Astrocyte of the cerebellum (primary cell): ENCODE data around the gene ITGAE.

Experiments
- DNase-seq: peaks from one replicate; pipeline ENCODE4 v3.0.0-alpha.2; 2011; ENCODE audit warnings: low read depth
- H3K4me3 ChIP-seq: 2 replicates; pipeline ENCODE4 v1.5.1; 2011; ENCODE audit warnings: mild to moderate bottlenecking, low read depth, low read length, moderate library complexity
- CTCF ChIP-seq: IDR thresholded peaks from 2 replicates; pipeline ENCODE4 v1.5.1; 2012; ENCODE audit warnings: low read length, low read depth, moderate library complexity, mild to moderate bottlenecking; ENCODE audit errors: missing control alignments
- in situ Hi-C: cut with HindIII; loops from 2 replicates; pipeline ENCODE4 v1.10.0; 2017; ENCODE audit warnings: low sequenced_read_pairs

ITGAE gene

GRCh38 chr17:3762922-3763776, 37.8 kb downstream of the ITGAE start:
- TF ChIP-seq CTCF, result no peak
- DNase-seq, result no peak
- in situ Hi-C loops, result no loop called here
- H3K4me3 ChIP-seq, result no peak overlapping the region

DNA sequence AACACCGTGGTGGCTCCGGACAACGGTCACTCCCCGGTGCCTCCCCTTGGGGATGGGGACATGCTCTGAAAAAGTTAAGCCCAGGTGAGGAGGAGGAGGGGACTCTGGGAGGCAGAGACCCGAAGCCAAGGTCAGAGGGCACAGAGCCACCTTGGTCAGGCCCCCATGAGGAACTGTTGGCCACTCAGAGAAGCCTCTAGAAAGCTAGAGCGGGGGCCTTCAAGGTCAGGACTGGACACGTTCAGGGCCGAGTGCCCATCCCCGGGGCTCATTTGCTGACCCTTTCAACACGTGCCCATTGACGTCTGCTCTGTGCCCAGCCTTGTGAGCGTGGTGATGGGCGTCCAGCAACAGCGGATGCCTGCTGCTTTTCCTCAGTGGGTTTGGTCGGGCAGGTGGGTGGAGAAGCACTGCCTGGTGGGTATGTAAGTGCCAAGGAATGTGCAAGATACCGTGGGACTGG, 39.0 kb downstream of the ITGAE start:
- no peak overlapping the region for H3K4me3 ChIP-seq
- in situ Hi-C loops, result no loop called here
- DNase-seq, result no peak
- TF ChIP-seq CTCF, result no peak

DNA sequence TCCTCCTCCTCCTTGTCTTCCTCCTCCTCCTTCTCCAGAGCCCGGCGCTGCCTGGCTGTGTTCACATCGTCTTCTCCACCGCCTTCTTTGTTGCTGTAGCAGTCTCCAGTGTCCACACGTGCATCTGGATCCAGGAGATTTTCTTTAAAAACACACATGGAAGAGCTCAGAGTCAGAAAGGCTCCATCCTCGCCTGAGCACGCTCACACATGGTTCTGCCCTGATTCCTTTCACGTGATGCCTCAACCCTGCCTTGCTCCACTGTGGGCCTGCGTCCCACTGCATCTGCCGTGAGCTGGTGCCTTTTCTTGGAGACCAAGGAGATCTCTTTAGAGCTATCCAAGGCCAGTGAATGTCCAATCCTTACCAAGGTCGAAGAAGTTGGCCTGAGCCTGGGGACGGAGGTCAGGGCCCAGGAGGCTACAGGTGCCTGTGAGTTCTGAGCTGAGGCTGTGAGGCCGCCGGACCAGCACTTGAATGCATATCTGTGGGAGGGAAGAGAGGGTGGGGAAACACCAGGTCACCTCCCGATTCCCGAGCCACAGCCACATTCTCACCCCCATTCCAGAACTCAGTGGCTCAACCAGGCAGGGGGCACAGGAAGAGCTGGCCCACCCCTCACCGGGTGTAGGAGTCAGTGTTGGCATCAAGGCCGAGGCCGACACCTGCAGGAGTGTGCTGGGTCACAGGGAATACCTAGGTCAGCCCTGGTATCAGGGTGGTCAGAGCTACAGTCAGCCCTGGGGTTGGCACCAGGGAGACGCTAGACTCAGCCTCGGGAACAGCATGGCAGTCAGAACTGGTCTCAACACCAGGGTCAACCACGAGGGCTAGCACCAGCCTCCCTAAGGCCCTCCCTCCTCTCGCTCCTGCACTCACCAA, 39.7 kb downstream of the ITGAE start:
- H3K4me3 ChIP-seq, result no peak overlapping the region
- DNase-seq, result no peak
- no peak for TF ChIP-seq CTCF
- in situ Hi-C loops, result no loop called here

- no peak for DNase-seq
- TF ChIP-seq CTCF, result no peak
- in situ Hi-C loops, result no loop called here
- no peak overlapping the region for H3K4me3 ChIP-seq
Measured at GRCh38 chr17:3759597-3760216, 41.3 kb downstream of the ITGAE start.

DNA sequence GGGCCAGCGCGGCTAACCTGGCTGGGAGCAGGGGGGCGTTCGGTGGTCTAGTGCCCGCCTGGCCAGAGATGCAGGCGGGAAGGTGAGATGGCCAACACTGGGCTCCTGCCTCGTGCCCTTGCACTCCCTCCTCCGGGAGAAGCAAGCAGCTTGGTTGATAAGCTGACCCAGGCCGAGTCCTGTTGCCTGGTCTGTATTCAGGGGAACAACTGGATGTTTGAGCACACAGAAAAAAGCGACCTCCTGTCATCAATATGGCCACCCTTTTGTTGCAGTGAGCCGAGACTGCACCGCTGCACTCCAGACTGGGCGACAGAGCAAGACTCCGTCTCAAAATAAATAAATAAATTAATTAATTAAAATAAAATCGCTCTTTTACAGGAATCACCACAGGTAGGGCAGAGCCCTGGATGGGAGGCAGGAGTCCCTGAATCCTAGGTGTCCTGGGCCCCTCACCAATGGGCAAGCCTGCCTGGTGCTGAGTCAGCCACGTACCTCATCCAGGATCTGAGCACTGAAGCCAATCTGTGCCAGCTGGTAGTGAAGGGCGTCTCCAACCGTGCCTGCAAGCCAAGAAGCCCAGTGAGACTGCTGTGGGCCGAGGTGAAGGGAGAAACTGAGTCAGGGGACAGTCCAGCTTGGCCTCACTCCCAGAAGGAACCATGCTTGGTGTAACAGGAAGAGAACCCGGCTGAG, 45.5 kb downstream of the ITGAE start:
- in situ Hi-C loops, result no loop called here

More for the DNA sequence above, 45.5 kb downstream of the ITGAE start:
- DNase-seq, result no peak
- no peak overlapping the region for H3K4me3 ChIP-seq
- TF ChIP-seq CTCF, result no peak
